HepG2 (cell line): ENCODE results near the gene ABI3. TPM values are rescaled to one million over a fixed set of nuclear protein-coding genes. Genes with fewer than 3 reads are reported as not detected.

Experiments
- AHR ChIP-seq: IDR thresholded peaks from 2 replicates; pipeline ENCODE4 v1.6.1; 2018; ENCODE audit warnings: missing genetic modification reagents, missing compliant biosample characterization
- BHLHE40 ChIP-seq: IDR thresholded peaks from 2 replicates; pipeline ENCODE4 v1.6.1; 2011; ENCODE audit warnings: low read length, improper control_type of control experiment
- CEBPB ChIP-seq: IDR thresholded peaks from 2 replicates; pipeline ENCODE4 v1.6.1; 2011; ENCODE audit warnings: low read depth, low read length, improper control_type of control experiment, borderline replicate concordance
- EHMT2 ChIP-seq: fragments of 200-600 bp; sonication (generic); IDR thresholded peaks from 2 replicates; pipeline ENCODE4 v1.7.0; 2017; ENCODE audit warnings: antibody characterized with exemption, low read depth, low read length, borderline replicate concordance
- FOXJ3 ChIP-seq: sonication (generic); formaldehyde crosslinking; IDR thresholded peaks from 2 replicates; pipeline ENCODE4 v1.4.0; 2020; ENCODE audit warnings: missing genetic modification reagents, mild to moderate bottlenecking, borderline replicate concordance
- HIVEP1 ChIP-seq: sonication (generic); formaldehyde crosslinking; IDR thresholded peaks from 2 replicates; pipeline ENCODE4 v1.4.0; 2020; ENCODE audit warnings: mild to moderate bottlenecking, missing genetic modification reagents
- IRX3 ChIP-seq: sonication (generic); formaldehyde crosslinking; IDR thresholded peaks from 2 replicates; pipeline ENCODE4 v1.8.1; 2023; ENCODE audit warnings: mild to moderate bottlenecking, low read depth, missing genetic modification reagents, borderline replicate concordance
- MAFF ChIP-seq: IDR thresholded peaks from 2 replicates; pipeline ENCODE4 v1.6.1; 2011; ENCODE audit warnings: low read depth, low read length, improper control_type of control experiment
- PITX1 ChIP-seq: sonication (generic); formaldehyde crosslinking; IDR thresholded peaks from 2 replicates; pipeline ENCODE4 v1.5.1; 2020; ENCODE audit warnings: mild to moderate bottlenecking, missing genetic modification reagents
- PPARG ChIP-seq: conservative IDR thresholded peaks from 2 replicates; pipeline ENCODE4 v1.6.1; 2016; ENCODE audit warnings: missing biosample characterization, missing genetic modification reagents
- PTBP1 ChIP-seq: fragments of 200-400 bp; formaldehyde crosslinking; IDR thresholded peaks from 2 replicates; pipeline ENCODE4 v1.6.1; 2018; ENCODE audit warnings: low read length, low read depth; ENCODE audit not compliant: poor library complexity, severe bottlenecking
- SCMH1 ChIP-seq: sonication (generic); formaldehyde crosslinking; IDR thresholded peaks from 2 replicates; pipeline ENCODE4 v1.9.0; 2021; ENCODE audit warnings: missing genetic modification reagents, mild to moderate bottlenecking, borderline replicate concordance
- SIN3B ChIP-seq: fragments of 150-350 bp; IDR thresholded peaks from 2 replicates; pipeline ENCODE4 v1.6.1; 2014; ENCODE audit warnings: low read length
- SNAPC2 ChIP-seq: sonication (generic); formaldehyde crosslinking; IDR thresholded peaks from 2 replicates; pipeline ENCODE4 v1.8.1; 2022; ENCODE audit warnings: mild to moderate bottlenecking, missing genetic modification reagents
- ZFYVE20 ChIP-seq: sonication (generic); formaldehyde crosslinking; IDR thresholded peaks from 2 replicates; pipeline ENCODE4 v1.8.0; 2023; ENCODE audit warnings: low read depth, mild to moderate bottlenecking, moderate library complexity, missing genetic modification reagents, borderline replicate concordance
- ZNF124 ChIP-seq: sonication (generic); formaldehyde crosslinking; IDR thresholded peaks from 2 replicates; pipeline ENCODE4 v1.4.0; 2020; ENCODE audit warnings: missing genetic modification reagents
- ZNF253 ChIP-seq: sonication (generic); formaldehyde crosslinking; IDR thresholded peaks from 2 replicates; pipeline ENCODE4 v1.8.0; 2022; ENCODE audit warnings: mild to moderate bottlenecking, missing genetic modification reagents, borderline replicate concordance
- ZNF33B ChIP-seq: sonication (generic); formaldehyde crosslinking; IDR thresholded peaks from 2 replicates; pipeline ENCODE4 v1.5.1; 2020; ENCODE audit warnings: mild to moderate bottlenecking, missing genetic modification reagents
- ZNF441 ChIP-seq: sonication (generic); formaldehyde crosslinking; IDR thresholded peaks from 2 replicates; pipeline ENCODE4 v1.7.0; 2021; ENCODE audit warnings: missing genetic modification reagents, borderline replicate concordance
- ZNF547 ChIP-seq: sonication (generic); formaldehyde crosslinking; IDR thresholded peaks from 2 replicates; pipeline ENCODE4 v1.5.1; 2020; ENCODE audit warnings: mild to moderate bottlenecking, missing genetic modification reagents
- ZNF720 ChIP-seq: sonication (generic); formaldehyde crosslinking; IDR thresholded peaks from 2 replicates; pipeline ENCODE4 v1.4.0; 2020; ENCODE audit warnings: missing genetic modification reagents
- ZNF788 ChIP-seq: sonication (generic); formaldehyde crosslinking; IDR thresholded peaks from 2 replicates; pipeline ENCODE4 v1.5.0; 2020; ENCODE audit warnings: mild to moderate bottlenecking, missing genetic modification reagents, borderline replicate concordance
- polyA plus RNA-seq, 8 experiments: library from polyadenylated mRNA; depleted of rRNA in 3 of 8; stranded (reverse) in 7 of 8; unstranded in 1 of 8; fragments of >200 nt; fragmentation: Illumina TruSeq in 4 of 8; extraction: Trizol in 4 of 8; gene quantifications; 2 replicates each; pipeline versions ENCODE4 v1.2.1 to v1.2.3, GENCODE V29; 2011 to 2016; ENCODE audit warnings: low read depth in 4 of 8, missing spikeins in 1 of 8, mixed read lengths in 1 of 8; ENCODE audit not compliant: insufficient read depth in 1 of 8
- total RNA-seq, 5 experiments: library from RNA; depleted of rRNA; stranded (reverse); fragments of >200 nt; fragmentation: Illumina TruSeq; extraction: Trizol; gene quantifications; 2 replicates each; pipeline ENCODE4 v1.2.3, GENCODE V29; 2016; ENCODE audit warnings: low read depth in 1 of 5
- TF ChIP-seq, protein P1 (sequence below): sonication (generic); formaldehyde crosslinking; IDR thresholded peaks from 2 replicates; pipeline ENCODE4 v1.5.0; 2020; ENCODE audit warnings: mild to moderate bottlenecking, missing genetic modification reagents, moderate library complexity
- TF ChIP-seq, protein P2 (sequence below): sonication (generic); formaldehyde crosslinking; IDR thresholded peaks from 2 replicates; pipeline ENCODE4 v1.9.0; 2022; ENCODE audit warnings: missing genetic modification reagents, mild to moderate bottlenecking, borderline replicate concordance
- TF ChIP-seq, protein P3 (sequence below): sonication (generic); formaldehyde crosslinking; IDR thresholded peaks from 2 replicates; pipeline ENCODE4 v1.4.0; 2020; ENCODE audit warnings: mild to moderate bottlenecking, missing genetic modification reagents

ABI3 gene
- total and polyA plus RNA-seq, 2 of the 13 experiments (the other 11 are each of a cell fraction or from before 2014, with no cell fraction given), result not detected

DNA sequence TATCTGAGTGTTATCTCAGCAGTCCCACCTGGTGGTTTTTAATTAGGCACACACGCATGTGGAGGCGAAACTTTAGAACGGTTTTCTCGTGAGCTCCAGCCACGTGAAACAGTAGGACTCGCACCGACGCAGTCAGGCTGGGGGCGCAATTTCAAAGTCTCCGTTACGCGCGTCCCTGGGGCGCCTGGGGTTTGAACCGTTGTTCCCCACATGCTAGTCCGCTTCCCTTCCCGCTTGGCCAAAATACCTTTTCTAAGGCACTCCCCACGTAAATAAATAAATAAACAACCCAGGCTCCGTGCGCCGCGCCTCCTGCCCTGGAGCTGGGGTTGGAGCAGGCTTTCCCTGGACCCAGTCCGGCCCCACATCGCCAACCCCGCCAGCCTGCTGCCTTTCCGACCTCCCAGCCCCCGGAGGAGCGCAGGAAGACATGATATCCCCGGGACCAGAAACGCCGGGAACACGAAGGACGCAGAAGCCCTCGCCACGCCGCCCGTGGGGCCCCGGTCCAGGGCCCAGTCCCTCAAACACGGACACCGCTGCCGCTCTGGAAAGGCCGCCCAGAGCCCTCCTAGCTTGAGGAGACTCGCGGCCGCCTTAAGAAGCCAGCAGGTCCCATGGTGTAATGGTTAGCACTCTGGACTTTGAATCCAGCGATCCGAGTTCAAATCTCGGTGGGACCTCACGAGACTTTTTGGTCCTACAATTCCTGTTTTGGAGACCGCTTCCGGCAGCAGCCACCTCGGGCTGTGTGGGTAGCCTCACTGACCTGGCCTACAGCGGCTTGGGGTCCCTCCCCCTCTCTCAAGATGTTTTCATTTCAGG is 18.4 kb upstream of the ABI3 start (continued):
- peak; percentile 69; the same call in 1 of the 2 replicates for TF ChIP-seq FOXJ3 (CRISPR knock-in tag)
- peak; percentile 66; the same call in 1 of the 2 replicates for TF ChIP-seq HIVEP1 (CRISPR knock-in tag)
- peak; percentile 83 for TF ChIP-seq AHR
- TF ChIP-seq, protein P1, sequence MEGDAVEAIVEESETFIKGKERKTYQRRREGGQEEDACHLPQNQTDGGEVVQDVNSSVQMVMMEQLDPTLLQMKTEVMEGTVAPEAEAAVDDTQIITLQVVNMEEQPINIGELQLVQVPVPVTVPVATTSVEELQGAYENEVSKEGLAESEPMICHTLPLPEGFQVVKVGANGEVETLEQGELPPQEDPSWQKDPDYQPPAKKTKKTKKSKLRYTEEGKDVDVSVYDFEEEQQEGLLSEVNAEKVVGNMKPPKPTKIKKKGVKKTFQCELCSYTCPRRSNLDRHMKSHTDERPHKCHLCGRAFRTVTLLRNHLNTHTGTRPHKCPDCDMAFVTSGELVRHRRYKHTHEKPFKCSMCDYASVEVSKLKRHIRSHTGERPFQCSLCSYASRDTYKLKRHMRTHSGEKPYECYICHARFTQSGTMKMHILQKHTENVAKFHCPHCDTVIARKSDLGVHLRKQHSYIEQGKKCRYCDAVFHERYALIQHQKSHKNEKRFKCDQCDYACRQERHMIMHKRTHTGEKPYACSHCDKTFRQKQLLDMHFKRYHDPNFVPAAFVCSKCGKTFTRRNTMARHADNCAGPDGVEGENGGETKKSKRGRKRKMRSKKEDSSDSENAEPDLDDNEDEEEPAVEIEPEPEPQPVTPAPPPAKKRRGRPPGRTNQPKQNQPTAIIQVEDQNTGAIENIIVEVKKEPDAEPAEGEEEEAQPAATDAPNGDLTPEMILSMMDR (CRISPR knock-in tag), result peak; percentile 83
- TF ChIP-seq IRX3 (CRISPR knock-in tag), result peak; percentile 99
- TF ChIP-seq ZNF720 (CRISPR knock-in tag), result no peak
- TF ChIP-seq PITX1 (CRISPR knock-in tag), result peak; percentile 87
- TF ChIP-seq PTBP1, result peak; percentile 34
- TF ChIP-seq, protein P2, sequence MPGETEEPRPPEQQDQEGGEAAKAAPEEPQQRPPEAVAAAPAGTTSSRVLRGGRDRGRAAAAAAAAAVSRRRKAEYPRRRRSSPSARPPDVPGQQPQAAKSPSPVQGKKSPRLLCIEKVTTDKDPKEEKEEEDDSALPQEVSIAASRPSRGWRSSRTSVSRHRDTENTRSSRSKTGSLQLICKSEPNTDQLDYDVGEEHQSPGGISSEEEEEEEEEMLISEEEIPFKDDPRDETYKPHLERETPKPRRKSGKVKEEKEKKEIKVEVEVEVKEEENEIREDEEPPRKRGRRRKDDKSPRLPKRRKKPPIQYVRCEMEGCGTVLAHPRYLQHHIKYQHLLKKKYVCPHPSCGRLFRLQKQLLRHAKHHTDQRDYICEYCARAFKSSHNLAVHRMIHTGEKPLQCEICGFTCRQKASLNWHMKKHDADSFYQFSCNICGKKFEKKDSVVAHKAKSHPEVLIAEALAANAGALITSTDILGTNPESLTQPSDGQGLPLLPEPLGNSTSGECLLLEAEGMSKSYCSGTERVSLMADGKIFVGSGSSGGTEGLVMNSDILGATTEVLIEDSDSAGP, result peak; percentile 93
- TF ChIP-seq PPARG (CRISPR knock-in tag), result peak; percentile 77
- no peak; the same call in 1 of the 2 replicates for TF ChIP-seq MAFF
- peak; percentile 97 for TF ChIP-seq ZNF253 (CRISPR knock-in tag)
- TF ChIP-seq EHMT2, result no peak
- TF ChIP-seq ZNF124 (CRISPR knock-in tag), result peak; percentile 65
- TF ChIP-seq, protein P3, sequence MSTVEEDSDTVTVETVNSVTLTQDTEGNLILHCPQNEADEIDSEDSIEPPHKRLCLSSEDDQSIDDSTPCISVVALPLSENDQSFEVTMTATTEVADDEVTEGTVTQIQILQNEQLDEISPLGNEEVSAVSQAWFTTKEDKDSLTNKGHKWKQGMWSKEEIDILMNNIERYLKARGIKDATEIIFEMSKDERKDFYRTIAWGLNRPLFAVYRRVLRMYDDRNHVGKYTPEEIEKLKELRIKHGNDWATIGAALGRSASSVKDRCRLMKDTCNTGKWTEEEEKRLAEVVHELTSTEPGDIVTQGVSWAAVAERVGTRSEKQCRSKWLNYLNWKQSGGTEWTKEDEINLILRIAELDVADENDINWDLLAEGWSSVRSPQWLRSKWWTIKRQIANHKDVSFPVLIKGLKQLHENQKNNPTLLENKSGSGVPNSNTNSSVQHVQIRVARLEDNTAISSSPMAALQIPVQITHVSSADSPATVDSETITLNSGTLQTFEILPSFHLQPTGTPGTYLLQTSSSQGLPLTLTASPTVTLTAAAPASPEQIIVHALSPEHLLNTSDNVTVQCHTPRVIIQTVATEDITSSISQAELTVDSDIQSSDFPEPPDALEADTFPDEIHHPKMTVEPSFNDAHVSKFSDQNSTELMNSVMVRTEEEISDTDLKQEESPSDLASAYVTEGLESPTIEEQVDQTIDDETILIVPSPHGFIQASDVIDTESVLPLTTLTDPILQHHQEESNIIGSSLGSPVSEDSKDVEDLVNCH (CRISPR knock-in tag), result 0 out of 2 replicates have a peak, but pooled peaks have one; percentile 76
- TF ChIP-seq BHLHE40, result peak; percentile 91
- TF ChIP-seq SCMH1 (CRISPR knock-in tag), result no peak
- peak; percentile 74 for TF ChIP-seq ZNF788 (CRISPR knock-in tag)
- peak; percentile 74; the same call in 1 of the 2 replicates for TF ChIP-seq ZNF33B (CRISPR knock-in tag)
- peak; percentile 96 for TF ChIP-seq ZNF547 (CRISPR knock-in tag)
- no peak for TF ChIP-seq SIN3B
- TF ChIP-seq SNAPC2 (CRISPR knock-in tag), result peak; percentile 84; the same call in 1 of the 2 replicates
- no peak for TF ChIP-seq CEBPB
- TF ChIP-seq ZFYVE20, result peak; percentile 94
- peak; percentile 62 for TF ChIP-seq ZNF441
